Measurements from ENCODE around the gene CBR3.

The CBR3 gene

GRCh38 chr21:36149788-36150711 lies 15.2 kb downstream of the CBR3 start:
- TF ChIP-seq ESRRG (CRISPR knock-in tag; IDR thresholded peaks at IDR 0.05), result no peak
- no peak for TF ChIP-seq ZNF8 (CRISPR knock-in tag; IDR thresholded peaks at IDR 0.05)
- no peak for TF ChIP-seq ZC3H10 (CRISPR knock-in tag; IDR thresholded peaks at IDR 0.05)
- no peak for TF ChIP-seq TOX (CRISPR knock-in tag; IDR thresholded peaks at IDR 0.05; ENCODE audit: borderline replicate concordance)
- TF ChIP-seq CREB5 (CRISPR knock-in tag; IDR thresholded peaks at IDR 0.05; ENCODE audit: low read depth), result no peak
- no peak for TF ChIP-seq RARB (CRISPR knock-in tag; IDR thresholded peaks at IDR 0.05)
- no peak for TF ChIP-seq PATZ1 (CRISPR knock-in tag; IDR thresholded peaks at IDR 0.05; ENCODE audit: borderline replicate concordance)
- no peak for TF ChIP-seq ZFP30 (CRISPR knock-in tag; IDR thresholded peaks at IDR 0.05)
- no peak for TF ChIP-seq CSDC2 (CRISPR knock-in tag; IDR thresholded peaks at IDR 0.05)
- no peak for TF ChIP-seq ZNF70 (CRISPR knock-in tag; IDR thresholded peaks at IDR 0.05)
- TF ChIP-seq TCF4 (CRISPR knock-in tag; IDR thresholded peaks at IDR 0.05; ENCODE audit: borderline replicate concordance), result no peak
- no peak for TF ChIP-seq OSR1 (CRISPR knock-in tag; IDR thresholded peaks at IDR 0.05)
- no peak for TF ChIP-seq ZNF565 (CRISPR knock-in tag; conservative IDR thresholded peaks at IDR 0.05; ENCODE audit: low read depth)
- TF ChIP-seq ZFP3 (CRISPR knock-in tag; IDR thresholded peaks at IDR 0.05), result no peak
- no peak for TF ChIP-seq SNAI2 (CRISPR knock-in tag; IDR thresholded peaks at IDR 0.05)
- TF ChIP-seq GLIS3 (CRISPR knock-in tag; IDR thresholded peaks at IDR 0.05), result no peak
- no peak for TF ChIP-seq ISL1 (CRISPR knock-in tag; IDR thresholded peaks at IDR 0.05)
- TF ChIP-seq PPARA (CRISPR knock-in tag; IDR thresholded peaks at IDR 0.05; ENCODE audit: borderline replicate concordance), result no peak
- no peak for TF ChIP-seq ARNTL (CRISPR knock-in tag; IDR thresholded peaks at IDR 0.05; ENCODE audit: borderline replicate concordance, low read depth)
- no peak for TF ChIP-seq CSRNP3 (CRISPR knock-in tag; IDR thresholded peaks at IDR 0.05)
- ATAC-seq, result peak; percentile 35

DNA sequence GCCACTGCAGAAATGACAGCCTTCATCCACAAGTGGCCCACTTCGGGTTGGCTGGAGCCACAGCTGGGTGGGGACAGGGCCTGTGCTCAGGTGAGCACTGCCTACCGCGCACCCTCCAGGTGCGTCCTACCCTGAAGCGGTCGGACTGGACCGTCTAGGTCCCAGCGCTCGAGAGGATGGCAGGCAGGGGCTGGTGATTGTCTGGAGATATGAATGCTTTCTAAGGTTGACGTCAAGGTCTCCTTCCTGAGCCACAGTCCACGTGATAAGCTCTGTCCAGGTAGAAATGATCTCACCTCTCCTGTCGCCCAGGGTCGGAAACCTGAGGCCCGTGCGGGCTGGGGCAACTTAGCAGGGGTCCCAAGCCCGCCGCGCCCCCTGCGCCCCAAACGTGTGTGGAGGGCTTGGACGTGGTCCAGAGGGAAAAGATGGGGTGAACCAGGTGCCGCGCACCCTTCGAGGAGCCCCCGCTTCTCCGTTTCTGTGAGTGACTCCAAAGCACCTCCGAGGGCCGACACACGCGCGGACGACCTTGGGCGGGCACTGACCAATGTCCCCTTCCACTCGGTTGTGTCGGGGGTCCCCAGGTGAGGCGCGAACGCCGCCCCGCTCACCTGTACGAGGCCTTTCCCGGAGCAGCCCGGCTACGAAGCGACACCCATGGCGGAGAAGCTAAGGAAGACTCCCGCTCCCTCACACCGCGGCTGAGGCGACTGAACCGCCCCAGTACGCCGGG lies 20.9 kb downstream of the CBR3 start:
- no peak for TF ChIP-seq OSR1 (CRISPR knock-in tag; IDR thresholded peaks at IDR 0.05)
- no peak for TF ChIP-seq PATZ1 (CRISPR knock-in tag; IDR thresholded peaks at IDR 0.05; ENCODE audit: borderline replicate concordance)
- TF ChIP-seq TSHZ2 (CRISPR knock-in tag; IDR thresholded peaks at IDR 0.05), result no peak
- TF ChIP-seq ARNTL (CRISPR knock-in tag; IDR thresholded peaks at IDR 0.05; ENCODE audit: borderline replicate concordance, low read depth), result no peak
- TF ChIP-seq TOX (CRISPR knock-in tag; IDR thresholded peaks at IDR 0.05; ENCODE audit: borderline replicate concordance), result no peak
- no peak for TF ChIP-seq ZC3H10 (CRISPR knock-in tag; IDR thresholded peaks at IDR 0.05)
- no peak for TF ChIP-seq POU6F1 (CRISPR knock-in tag; IDR thresholded peaks at IDR 0.05; ENCODE audit: borderline replicate concordance, low read depth)
- TF ChIP-seq CSDC2 (CRISPR knock-in tag; IDR thresholded peaks at IDR 0.05), result no peak
- no peak for TF ChIP-seq GLIS3 (CRISPR knock-in tag; IDR thresholded peaks at IDR 0.05)
- TF ChIP-seq PPARA (CRISPR knock-in tag; IDR thresholded peaks at IDR 0.05; ENCODE audit: borderline replicate concordance), result no peak
- no peak for TF ChIP-seq ZFP3 (CRISPR knock-in tag; IDR thresholded peaks at IDR 0.05)
- no peak for TF ChIP-seq TCF4 (CRISPR knock-in tag; IDR thresholded peaks at IDR 0.05; ENCODE audit: borderline replicate concordance)
- no peak for TF ChIP-seq RARB (CRISPR knock-in tag; IDR thresholded peaks at IDR 0.05)
- no peak for TF ChIP-seq BACH2 (CRISPR knock-in tag; IDR thresholded peaks at IDR 0.05; ENCODE audit: borderline replicate concordance)
- no peak for TF ChIP-seq ZNF70 (CRISPR knock-in tag; IDR thresholded peaks at IDR 0.05)
- no peak for TF ChIP-seq ESRRG (CRISPR knock-in tag; IDR thresholded peaks at IDR 0.05)
- ATAC-seq, result no peak

Measured in SK-N-SH treated with all-trans-retinoic acid at 6 μM for 48 hours (cell line).